SK-N-SH treated with all-trans-retinoic acid at 6 μM for 48 hours (cell line): ENCODE results near the gene PLD2.

Experiments
- ARNTL ChIP-seq: fragments of 450-650 bp; formaldehyde crosslinking; IDR thresholded peaks from 2 replicates; pipeline ENCODE4 v1.5.0; 2020; ENCODE audit warnings: low read depth, mild to moderate bottlenecking, moderate library complexity, borderline replicate concordance
- BACH2 ChIP-seq: fragments of 250-450 bp; sonication (Bioruptor Pico); IDR thresholded peaks from 2 replicates; pipeline ENCODE4 v1.9.0; 2021; ENCODE audit warnings: mild to moderate bottlenecking, borderline replicate concordance
- CSDC2 ChIP-seq: fragments of 250-450 bp; sonication (Bioruptor Pico); IDR thresholded peaks from 2 replicates; pipeline ENCODE4 v1.5.0; 2020; ENCODE audit warnings: mild to moderate bottlenecking, moderate library complexity
- GLIS3 ChIP-seq: fragments of 250-450 bp; sonication (Bioruptor Pico); IDR thresholded peaks from 2 replicates; pipeline ENCODE4 v1.5.0; 2020; ENCODE audit warnings: mild to moderate bottlenecking, moderate library complexity
- OSR1 ChIP-seq: fragments of 250-450 bp; sonication (Bioruptor Pico); IDR thresholded peaks from 2 replicates; pipeline ENCODE4 v1.8.0; 2022; ENCODE audit warnings: moderate library complexity, mild to moderate bottlenecking, inconsistent platforms
- RARB ChIP-seq: fragments of 250-450 bp; sonication (Bioruptor Pico); IDR thresholded peaks from 2 replicates; pipeline ENCODE4 v1.8.0; 2021; ENCODE audit warnings: mild to moderate bottlenecking, moderate library complexity
- TCF4 ChIP-seq: fragments of 250-450 bp; sonication (Bioruptor Pico); IDR thresholded peaks from 2 replicates; pipeline ENCODE4 v1.8.0; 2021; ENCODE audit warnings: mild to moderate bottlenecking, moderate library complexity, borderline replicate concordance
- ZFP30 ChIP-seq: fragments of 450-650 bp; formaldehyde crosslinking; IDR thresholded peaks from 2 replicates; pipeline ENCODE4 v1.5.0; 2022; ENCODE audit warnings: mild to moderate bottlenecking, moderate library complexity
- TF ChIP-seq, protein P1 (sequence below): fragments of 250-450 bp; sonication (Bioruptor Pico); IDR thresholded peaks from 2 replicates; pipeline ENCODE4 v1.8.0; 2020; ENCODE audit warnings: mild to moderate bottlenecking, moderate library complexity, borderline replicate concordance
- TF ChIP-seq, protein P2 (sequence below): fragments of 250-450 bp; sonication (Bioruptor Pico); IDR thresholded peaks from 2 replicates; pipeline ENCODE4 v1.5.1; 2020; ENCODE audit warnings: low read depth, mild to moderate bottlenecking, moderate library complexity
- TF ChIP-seq, protein P3 (sequence below): fragments of 250-450 bp; sonication (Bioruptor Pico); IDR thresholded peaks from 2 replicates; pipeline ENCODE4 v1.5.1; 2021; ENCODE audit warnings: mild to moderate bottlenecking, moderate library complexity

DNA sequence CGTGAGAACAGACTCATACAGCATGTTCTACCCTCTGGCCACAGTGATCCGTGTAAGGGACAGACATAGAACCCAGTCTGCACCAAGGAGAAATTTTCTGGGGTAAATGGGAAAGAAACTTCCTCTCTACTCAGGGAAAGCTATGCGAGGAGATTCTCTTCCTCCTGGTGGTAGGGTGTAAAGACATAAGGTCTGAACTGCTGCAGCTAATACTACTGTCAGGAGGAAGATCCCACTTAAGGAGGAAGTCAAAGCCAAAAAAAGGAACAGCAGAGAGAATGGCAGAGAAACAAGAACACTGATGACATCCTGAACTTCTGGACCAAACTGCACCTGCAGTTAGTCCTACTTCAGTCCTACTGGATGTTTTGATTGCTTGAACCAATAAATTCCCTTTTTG lies 42.4 kb upstream of the PLD2 start:
- TF ChIP-seq, protein P1, sequence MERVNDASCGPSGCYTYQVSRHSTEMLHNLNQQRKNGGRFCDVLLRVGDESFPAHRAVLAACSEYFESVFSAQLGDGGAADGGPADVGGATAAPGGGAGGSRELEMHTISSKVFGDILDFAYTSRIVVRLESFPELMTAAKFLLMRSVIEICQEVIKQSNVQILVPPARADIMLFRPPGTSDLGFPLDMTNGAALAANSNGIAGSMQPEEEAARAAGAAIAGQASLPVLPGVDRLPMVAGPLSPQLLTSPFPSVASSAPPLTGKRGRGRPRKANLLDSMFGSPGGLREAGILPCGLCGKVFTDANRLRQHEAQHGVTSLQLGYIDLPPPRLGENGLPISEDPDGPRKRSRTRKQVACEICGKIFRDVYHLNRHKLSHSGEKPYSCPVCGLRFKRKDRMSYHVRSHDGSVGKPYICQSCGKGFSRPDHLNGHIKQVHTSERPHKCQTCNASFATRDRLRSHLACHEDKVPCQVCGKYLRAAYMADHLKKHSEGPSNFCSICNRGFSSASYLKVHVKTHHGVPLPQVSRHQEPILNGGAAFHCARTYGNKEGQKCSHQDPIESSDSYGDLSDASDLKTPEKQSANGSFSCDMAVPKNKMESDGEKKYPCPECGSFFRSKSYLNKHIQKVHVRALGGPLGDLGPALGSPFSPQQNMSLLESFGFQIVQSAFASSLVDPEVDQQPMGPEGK (CRISPR knock-in tag) = no peak
- no peak for TF ChIP-seq BACH2 (CRISPR knock-in tag)
- TF ChIP-seq, protein P2, sequence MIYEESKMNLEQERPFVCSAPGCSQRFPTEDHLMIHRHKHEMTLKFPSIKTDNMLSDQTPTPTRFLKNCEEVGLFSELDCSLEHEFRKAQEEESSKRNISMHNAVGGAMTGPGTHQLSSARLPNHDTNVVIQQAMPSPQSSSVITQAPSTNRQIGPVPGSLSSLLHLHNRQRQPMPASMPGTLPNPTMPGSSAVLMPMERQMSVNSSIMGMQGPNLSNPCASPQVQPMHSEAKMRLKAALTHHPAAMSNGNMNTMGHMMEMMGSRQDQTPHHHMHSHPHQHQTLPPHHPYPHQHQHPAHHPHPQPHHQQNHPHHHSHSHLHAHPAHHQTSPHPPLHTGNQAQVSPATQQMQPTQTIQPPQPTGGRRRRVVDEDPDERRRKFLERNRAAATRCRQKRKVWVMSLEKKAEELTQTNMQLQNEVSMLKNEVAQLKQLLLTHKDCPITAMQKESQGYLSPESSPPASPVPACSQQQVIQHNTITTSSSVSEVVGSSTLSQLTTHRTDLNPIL = no peak
- no peak for TF ChIP-seq ZFP30 (CRISPR knock-in tag)
- TF ChIP-seq GLIS3 = no peak
- TF ChIP-seq, protein P3, sequence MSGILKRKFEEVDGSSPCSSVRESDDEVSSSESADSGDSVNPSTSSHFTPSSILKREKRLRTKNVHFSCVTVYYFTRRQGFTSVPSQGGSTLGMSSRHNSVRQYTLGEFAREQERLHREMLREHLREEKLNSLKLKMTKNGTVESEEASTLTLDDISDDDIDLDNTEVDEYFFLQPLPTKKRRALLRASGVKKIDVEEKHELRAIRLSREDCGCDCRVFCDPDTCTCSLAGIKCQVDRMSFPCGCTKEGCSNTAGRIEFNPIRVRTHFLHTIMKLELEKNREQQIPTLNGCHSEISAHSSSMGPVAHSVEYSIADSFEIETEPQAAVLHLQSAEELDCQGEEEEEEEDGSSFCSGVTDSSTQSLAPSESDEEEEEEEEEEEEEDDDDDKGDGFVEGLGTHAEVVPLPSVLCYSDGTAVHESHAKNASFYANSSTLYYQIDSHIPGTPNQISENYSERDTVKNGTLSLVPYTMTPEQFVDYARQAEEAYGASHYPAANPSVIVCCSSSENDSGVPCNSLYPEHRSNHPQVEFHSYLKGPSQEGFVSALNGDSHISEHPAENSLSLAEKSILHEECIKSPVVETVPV (CRISPR knock-in tag) = no peak
- no peak for TF ChIP-seq TCF4
- TF ChIP-seq RARB = no peak
- TF ChIP-seq OSR1 (CRISPR knock-in tag) = no peak
- TF ChIP-seq CSDC2 (CRISPR knock-in tag) = no peak
- TF ChIP-seq ARNTL (CRISPR knock-in tag) = no peak
